Tibial nerve (tissue), 4 donors: ENCODE data around the gene DAB1.

Experiments used
- EP300 ChIP-seq, 2 donors: sonication (generic); formaldehyde crosslinking; IDR thresholded peaks; one replicate each; pipeline ENCODE4 v1.6.1; 2017; ENCODE audit warnings: antibody characterized with exemption in 2 of 2, mild to moderate bottlenecking in 1 of 2
- POLR2A ChIP-seq, 2 donors: fragments of 450-650 bp; IDR thresholded peaks; one replicate each; pipeline ENCODE4 v1.6.1; 2017; ENCODE audit warnings: antibody characterized with exemption in 2 of 2, mild to moderate bottlenecking in 2 of 2, moderate library complexity in 2 of 2
- TF ChIP-seq, protein P1 (sequence below), 5 experiments: fragments of 200-600 bp in 3 of 5; fragments of 450-650 bp in 2 of 5; sonication (generic) in 3 of 5; IDR thresholded peaks; one replicate each; pipeline ENCODE4 v1.5.1; 2016 to 2019; ENCODE audit warnings: antibody characterized with exemption in 5 of 5, mild to moderate bottlenecking in 3 of 5, moderate library complexity in 2 of 5

- TF ChIP-seq, protein P1, sequence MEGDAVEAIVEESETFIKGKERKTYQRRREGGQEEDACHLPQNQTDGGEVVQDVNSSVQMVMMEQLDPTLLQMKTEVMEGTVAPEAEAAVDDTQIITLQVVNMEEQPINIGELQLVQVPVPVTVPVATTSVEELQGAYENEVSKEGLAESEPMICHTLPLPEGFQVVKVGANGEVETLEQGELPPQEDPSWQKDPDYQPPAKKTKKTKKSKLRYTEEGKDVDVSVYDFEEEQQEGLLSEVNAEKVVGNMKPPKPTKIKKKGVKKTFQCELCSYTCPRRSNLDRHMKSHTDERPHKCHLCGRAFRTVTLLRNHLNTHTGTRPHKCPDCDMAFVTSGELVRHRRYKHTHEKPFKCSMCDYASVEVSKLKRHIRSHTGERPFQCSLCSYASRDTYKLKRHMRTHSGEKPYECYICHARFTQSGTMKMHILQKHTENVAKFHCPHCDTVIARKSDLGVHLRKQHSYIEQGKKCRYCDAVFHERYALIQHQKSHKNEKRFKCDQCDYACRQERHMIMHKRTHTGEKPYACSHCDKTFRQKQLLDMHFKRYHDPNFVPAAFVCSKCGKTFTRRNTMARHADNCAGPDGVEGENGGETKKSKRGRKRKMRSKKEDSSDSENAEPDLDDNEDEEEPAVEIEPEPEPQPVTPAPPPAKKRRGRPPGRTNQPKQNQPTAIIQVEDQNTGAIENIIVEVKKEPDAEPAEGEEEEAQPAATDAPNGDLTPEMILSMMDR (IDR thresholded peaks at IDR 0.05) = no peak
- TF ChIP-seq POLR2A (IDR thresholded peaks at IDR 0.05) (no peak), EP300 (IDR thresholded peaks at IDR 0.05) (no peak)
These were observed 415.9 kb downstream of the DAB1 start for GRCh38 chr1:57007948-57008347.
